Calu3 (cell line): ENCODE measurements around the gene S100A4. TPM values are rescaled to one million over a fixed set of nuclear protein-coding genes. Genes with fewer than 3 reads are reported as not detected.
"Not testable (repeated sequence)": the region's sequence is repeated elsewhere in the genome, so short reads cannot be mapped to it uniquely, and the experiment has no call there.

Experiments used
- BruUV-seq: library from RNA; stranded (reverse); fragments of 400-500 nt; replicated peaks from 2 replicates; lab custom pipeline; 2021; lab: Mats Ljungman, UMichigan
- CTCF ChIA-PET: fragments of 300-600 bp; sonication (Branson Sonifier 250); formaldehyde crosslinking; loops from one replicate; lab custom pipeline; 2022; ENCODE audit warnings: antibody characterized with exemption; lab: Charles Lee
- DNase-seq: peaks from one replicate; pipeline ENCODE4 v3.0.0; 2022
- H3K27ac Mint-ChIP-seq: one replicate; pipeline ENCODE4 v1.8.0; 2022; ENCODE audit warnings: mixed read lengths; ENCODE audit not compliant: unreplicated experiment
- H3K27me3 Mint-ChIP-seq: one replicate; pipeline ENCODE4 v1.8.0; 2022; ENCODE audit warnings: mixed read lengths; ENCODE audit not compliant: unreplicated experiment
- H3K36me3 Mint-ChIP-seq: one replicate; pipeline ENCODE4 v1.8.0; 2022; ENCODE audit warnings: mild to moderate bottlenecking, moderate library complexity, mixed read lengths; ENCODE audit not compliant: insufficient read depth, unreplicated experiment
- H3K4me1 Mint-ChIP-seq: one replicate; pipeline ENCODE4 v1.8.0; 2022; ENCODE audit warnings: mild to moderate bottlenecking, low read depth, mixed read lengths; ENCODE audit not compliant: unreplicated experiment
- H3K4me3 Mint-ChIP-seq: one replicate; pipeline ENCODE4 v1.8.0; 2022; ENCODE audit warnings: mild to moderate bottlenecking, low read depth, moderate library complexity, mixed read lengths; ENCODE audit not compliant: unreplicated experiment
- H3K9me3 Mint-ChIP-seq: one replicate; pipeline ENCODE4 v1.8.0; 2022; ENCODE audit warnings: low read depth, mixed read lengths; ENCODE audit not compliant: unreplicated experiment
- CTCF ChIP-seq: fragments of 200-600 bp; IDR thresholded peaks from one replicate; pipeline ENCODE4 v1.8.0; 2022; ENCODE audit warnings: antibody characterized with exemption; ENCODE audit not compliant: unreplicated experiment
- intact Hi-C: fragments of 100-400 bp; cut with micrococcal nuclease; formaldehyde crosslinking; loops from one replicate; pipeline ENCODE4 v1.10.0; 2022; ENCODE audit not compliant: unreplicated experiment
- total RNA-seq: library from RNA; stranded (reverse); gene quantifications from 2 replicates; pipeline ENCODE4 v1.2.3, GENCODE V29; 2022

Gene S100A4
- total RNA-seq, 1 experiment from 2014 or later, result 20.5 TPM

- H3K27ac Mint-ChIP-seq, result no peak overlapping the region
- H3K4me3 Mint-ChIP-seq, result no peak overlapping the region
- BruUV-seq, result no TSS peak
- no peaks in the 10 kb centered on the region for H3K36me3 Mint-ChIP-seq
- TF ChIP-seq CTCF, result no peak
- H3K27me3 Mint-ChIP-seq, result no peaks in the 10 kb centered on the region
- intact Hi-C loops, result no loop called here
- peaks cover 17% of the 10 kb centered on the region for H3K4me1 Mint-ChIP-seq
- no peaks in the 10 kb centered on the region for H3K9me3 Mint-ChIP-seq
- CTCF ChIA-PET, result interaction anchor here (1.1 kb wide), 1 partner anchor 63 kb away, joined by 3 read pairs; no protein-coding TSS in a partner anchor
- no peak for DNase-seq
Measured at GRCh38 chr1:153578936-153579335, 33.3 kb upstream of the S100A4 start.

GRCh38 chr1:153578490-153578889 lies 32.9 kb upstream of the S100A4 start:
- CTCF ChIA-PET, result interaction anchor here (1.0 to 1.1 kb wide), 2 partner anchors 33 to 62 kb away, joined by 3 read pairs; no protein-coding TSS in a partner anchor
- Mint-ChIP-seq H3K4me3 (no peak overlapping the region), H3K27me3 (no peaks in the 10 kb centered on the region), H3K9me3 (no peaks in the 10 kb centered on the region), H3K36me3 (no peaks in the 10 kb centered on the region), H3K4me1 (peaks cover 18% of the 10 kb centered on the region), H3K27ac (no peak overlapping the region)
- BruUV-seq, result no TSS peak
- no peak for DNase-seq
- TF ChIP-seq CTCF, result no peak
- intact Hi-C loops, result no loop called here

GRCh38 chr1:153577624-153578051 lies 32.0 kb upstream of the S100A4 start:
- no peaks in the 10 kb centered on the region for H3K9me3 Mint-ChIP-seq
- no peak for DNase-seq
- intact Hi-C loops, result no loop called here
- CTCF ChIA-PET, result interaction anchor here (0.6 to 1.2 kb wide), 5 partner anchors 34 to 232 kb away, joined by 3 to 6 read pairs (median 3); partner anchors contain the start of gene S100A13
- no peak for TF ChIP-seq CTCF
- H3K27me3 Mint-ChIP-seq, result no peaks in the 10 kb centered on the region
- H3K27ac Mint-ChIP-seq, result no peak overlapping the region
- no peaks in the 10 kb centered on the region for H3K36me3 Mint-ChIP-seq
- H3K4me1 Mint-ChIP-seq, result peaks cover 27% of the 10 kb centered on the region
- no TSS peak for BruUV-seq
- no peak overlapping the region for H3K4me3 Mint-ChIP-seq

- intact Hi-C loops, result no loop called here
Measured at GRCh38 chr1:153577138-153577537, 31.5 kb upstream of the S100A4 start.

GRCh38 chr1:153575497-153575896 lies 29.9 kb upstream of the S100A4 start:
- H3K4me3 Mint-ChIP-seq, DNase-seq, H3K9me3 Mint-ChIP-seq, H3K36me3 Mint-ChIP-seq, intact Hi-C loops, H3K27ac Mint-ChIP-seq, H3K27me3 Mint-ChIP-seq, BruUV-seq: not testable (repeated sequence)
- CTCF ChIA-PET, result interaction anchor here (1.0 kb wide), 1 partner anchor 52 kb away, joined by 3 read pairs; the partner anchor contains the start of gene S100A13
- H3K4me1 Mint-ChIP-seq, result peaks cover 41% of the 10 kb centered on the region

More at GRCh38 chr1:153577138-153577537, 31.5 kb upstream of the S100A4 start:
- peaks cover 29% of the 10 kb centered on the region for H3K4me1 Mint-ChIP-seq
- no peak for TF ChIP-seq CTCF
- no peak for DNase-seq
- H3K27ac Mint-ChIP-seq, result no peak overlapping the region
- no peaks in the 10 kb centered on the region for H3K27me3 Mint-ChIP-seq
- H3K9me3 Mint-ChIP-seq, result no peaks in the 10 kb centered on the region
- no peak overlapping the region for H3K4me3 Mint-ChIP-seq
- BruUV-seq, result no TSS peak
- CTCF ChIA-PET, result interaction anchor here (0.9 to 1.2 kb wide), 3 partner anchors 50 to 68 kb away, joined by 3 read pairs; partner anchors contain the start of gene S100A13
- H3K36me3 Mint-ChIP-seq, result no peaks in the 10 kb centered on the region

GRCh38 chr1:153575081-153575491 lies 29.5 kb upstream of the S100A4 start:
- H3K9me3 Mint-ChIP-seq, CTCF ChIA-PET, H3K27ac Mint-ChIP-seq, BruUV-seq, DNase-seq, H3K27me3 Mint-ChIP-seq, H3K36me3 Mint-ChIP-seq, intact Hi-C loops, H3K4me3 Mint-ChIP-seq: not testable (repeated sequence)
- peaks cover 45% of the 10 kb centered on the region for H3K4me1 Mint-ChIP-seq
